Measurements from ENCODE around the gene PTPRF.

PTPRF gene

GRCh38 chr1:43617011-43617410 is 86.3 kb downstream of the PTPRF start:
- Histone ChIP-seq H3K27me3 (ENCODE audit: insufficient read depth, low read length) (no peaks in the 10 kb centered on the region), H3K79me1 (ENCODE audit: low read length) (no peaks in the 10 kb centered on the region), H3K14ac (ENCODE audit: low read length) (no peak overlapping the region), H4K12ac (ENCODE audit: low read depth, low read length) (no peak overlapping the region), H3K79me2 (ENCODE audit: control insufficient read depth, insufficient read depth, low read length, poor library complexity) (no peaks in the 10 kb centered on the region), H2BK120ac (ENCODE audit: insufficient read depth, low read length, poor library complexity) (no peak overlapping the region), H2BK12ac (ENCODE audit: low read length) (no peak overlapping the region), H4K91ac (ENCODE audit: low read depth, low read length) (no peak overlapping the region), H3K4ac (ENCODE audit: low read depth, low read length) (no peak overlapping the region), H3K18ac (ENCODE audit: low read length) (no peak overlapping the region), H3K4me1 (ENCODE audit: control insufficient read depth in 1 of 2, insufficient read depth in 2 of 2, low read length in 2 of 2) (no peaks in the 10 kb centered on the region), H3K36me3 (ENCODE audit: control insufficient read depth in 1 of 2, insufficient read depth in 2 of 2, low read length in 2 of 2) (peaks cover 90 to 91% of the 10 kb centered on the region in 2 experiments), H2AFZ (ENCODE audit: insufficient read depth, low read length, poor library complexity) (no peak overlapping the region), H3K9ac (ENCODE audit: low read length) (no peak overlapping the region), H2AK5ac (ENCODE audit: low read length) (no peak overlapping the region), H4K8ac (ENCODE audit: low read depth, low read length) (no peak overlapping the region), H2BK5ac (ENCODE audit: low read depth, low read length, poor library complexity) (no peak overlapping the region), H3K23ac (ENCODE audit: low read length) (no peak overlapping the region), H3K27ac (ENCODE audit: low read depth, low read length) (no peak overlapping the region), H3K9me3 (ENCODE audit: insufficient read depth, low read depth, low read length) (peaks cover 4% of the 10 kb centered on the region), H3K4me3 (ENCODE audit: low read depth, low read length) (no peak overlapping the region), H3K4me2 (ENCODE audit: low read length) (no peak overlapping the region)
- no CpG with 5 or more reads among the region's 5 CpGs for WGBS (ENCODE audit: extremely low coverage, insufficient coverage, insufficient read length)
- peak in 1 of 2 donors; percentile 14 for DNase-seq

DNA sequence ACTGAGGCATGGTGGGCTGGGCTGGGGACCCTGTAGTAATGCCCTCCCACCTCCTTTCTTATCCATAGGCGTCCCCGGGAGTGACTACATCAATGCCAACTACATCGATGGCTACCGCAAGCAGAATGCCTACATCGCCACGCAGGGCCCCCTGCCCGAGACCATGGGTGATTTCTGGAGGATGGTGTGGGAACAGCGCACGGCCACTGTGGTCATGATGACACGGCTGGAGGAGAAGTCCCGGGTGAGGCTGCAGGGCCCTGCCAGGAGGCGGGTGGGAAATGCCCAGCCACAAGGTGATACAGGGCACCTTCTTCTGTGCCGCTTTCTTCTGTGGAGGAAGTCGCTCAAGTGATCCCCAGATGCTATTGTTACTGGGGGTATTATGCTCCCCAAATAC is 87.0 kb downstream of the PTPRF start:
- H3K14ac ChIP-seq (ENCODE audit: low read length): no peak overlapping the region
- no peak overlapping the region for H4K8ac ChIP-seq (ENCODE audit: low read depth, low read length)
- no peak overlapping the region for H3K4me2 ChIP-seq (ENCODE audit: low read length)
- H3K4me3 ChIP-seq (ENCODE audit: low read depth, low read length): no peak overlapping the region
- H2AK5ac ChIP-seq (ENCODE audit: low read length): no peak overlapping the region
- no peak overlapping the region for H2BK12ac ChIP-seq (ENCODE audit: low read length)
- H3K27ac ChIP-seq (ENCODE audit: low read depth, low read length): no peak overlapping the region
- H3K27me3 ChIP-seq (ENCODE audit: insufficient read depth, low read length): no peaks in the 10 kb centered on the region
- no peak overlapping the region for H2BK120ac ChIP-seq (ENCODE audit: insufficient read depth, low read length, poor library complexity)
- no peak overlapping the region for H3K9ac ChIP-seq (ENCODE audit: low read length)
- H3K23ac ChIP-seq (ENCODE audit: low read length): no peak overlapping the region
- no peak overlapping the region for H2AFZ ChIP-seq (ENCODE audit: insufficient read depth, low read length, poor library complexity)
- H2BK5ac ChIP-seq (ENCODE audit: low read depth, low read length, poor library complexity): no peak overlapping the region
- no peaks in the 10 kb centered on the region for H3K79me1 ChIP-seq (ENCODE audit: low read length)
- no peak overlapping the region for H4K12ac ChIP-seq (ENCODE audit: low read depth, low read length)
- no peak overlapping the region for H3K18ac ChIP-seq (ENCODE audit: low read length)
- H4K91ac ChIP-seq (ENCODE audit: low read depth, low read length): no peak overlapping the region
- no CpG with 5 or more reads among the region's 14 CpGs for WGBS (ENCODE audit: extremely low coverage, insufficient coverage, insufficient read length)
- peaks cover 4% of the 10 kb centered on the region for H3K9me3 ChIP-seq (ENCODE audit: insufficient read depth, low read depth, low read length)
- H3K79me2 ChIP-seq (ENCODE audit: control insufficient read depth, insufficient read depth, low read length, poor library complexity): no peaks in the 10 kb centered on the region
- peaks cover 95% of the 10 kb centered on the region in 2 experiments for H3K36me3 ChIP-seq (ENCODE audit: control insufficient read depth in 1 of 2, insufficient read depth in 2 of 2, low read length in 2 of 2)
- no peak for DNase-seq
- no peak overlapping the region for H3K4ac ChIP-seq (ENCODE audit: low read depth, low read length)
- no peaks in the 10 kb centered on the region for H3K4me1 ChIP-seq (ENCODE audit: control insufficient read depth in 1 of 2, insufficient read depth in 2 of 2, low read length in 2 of 2)

GRCh38 chr1:43618521-43619313 is 88.0 kb downstream of the PTPRF start:
- H3K23ac ChIP-seq (ENCODE audit: low read length): no peak overlapping the region
- no peak overlapping the region for H4K12ac ChIP-seq (ENCODE audit: low read depth, low read length)
- no peak overlapping the region for H3K4ac ChIP-seq (ENCODE audit: low read depth, low read length)
- H2BK120ac ChIP-seq (ENCODE audit: insufficient read depth, low read length, poor library complexity): no peak overlapping the region
- H3K36me3 ChIP-seq (ENCODE audit: control insufficient read depth in 1 of 2, insufficient read depth in 2 of 2, low read length in 2 of 2): peaks cover 94 to 95% of the 10 kb centered on the region in 2 experiments
- H4K8ac ChIP-seq (ENCODE audit: low read depth, low read length): no peak overlapping the region
- H2AFZ ChIP-seq (ENCODE audit: insufficient read depth, low read length, poor library complexity): no peak overlapping the region
- peak in 1 of 2 donors; percentile 14 for DNase-seq
- WGBS (ENCODE audit: extremely low coverage, insufficient coverage, insufficient read length): no CpG with 5 or more reads among the region's 22 CpGs
- H3K79me2 ChIP-seq (ENCODE audit: control insufficient read depth, insufficient read depth, low read length, poor library complexity): no peaks in the 10 kb centered on the region
- H2AK5ac ChIP-seq (ENCODE audit: low read length): no peak overlapping the region
- H3K14ac ChIP-seq (ENCODE audit: low read length): no peak overlapping the region
- H3K79me1 ChIP-seq (ENCODE audit: low read length): no peaks in the 10 kb centered on the region
- no peaks in the 10 kb centered on the region for H3K4me1 ChIP-seq (ENCODE audit: control insufficient read depth in 1 of 2, insufficient read depth in 2 of 2, low read length in 2 of 2)
- no peak overlapping the region for H4K91ac ChIP-seq (ENCODE audit: low read depth, low read length)
- H3K18ac ChIP-seq (ENCODE audit: low read length): no peak overlapping the region
- H3K27me3 ChIP-seq (ENCODE audit: insufficient read depth, low read length): no peaks in the 10 kb centered on the region
- no peak overlapping the region for H3K4me3 ChIP-seq (ENCODE audit: low read depth, low read length)
- H2BK5ac ChIP-seq (ENCODE audit: low read depth, low read length, poor library complexity): no peak overlapping the region
- no peak overlapping the region for H3K9ac ChIP-seq (ENCODE audit: low read length)
- H2BK12ac ChIP-seq (ENCODE audit: low read length): no peak overlapping the region
- H3K9me3 ChIP-seq (ENCODE audit: insufficient read depth, low read depth, low read length): no peaks in the 10 kb centered on the region
- H3K27ac ChIP-seq (ENCODE audit: low read depth, low read length): no peak overlapping the region
- H3K4me2 ChIP-seq (ENCODE audit: low read length): no peak overlapping the region

DNA sequence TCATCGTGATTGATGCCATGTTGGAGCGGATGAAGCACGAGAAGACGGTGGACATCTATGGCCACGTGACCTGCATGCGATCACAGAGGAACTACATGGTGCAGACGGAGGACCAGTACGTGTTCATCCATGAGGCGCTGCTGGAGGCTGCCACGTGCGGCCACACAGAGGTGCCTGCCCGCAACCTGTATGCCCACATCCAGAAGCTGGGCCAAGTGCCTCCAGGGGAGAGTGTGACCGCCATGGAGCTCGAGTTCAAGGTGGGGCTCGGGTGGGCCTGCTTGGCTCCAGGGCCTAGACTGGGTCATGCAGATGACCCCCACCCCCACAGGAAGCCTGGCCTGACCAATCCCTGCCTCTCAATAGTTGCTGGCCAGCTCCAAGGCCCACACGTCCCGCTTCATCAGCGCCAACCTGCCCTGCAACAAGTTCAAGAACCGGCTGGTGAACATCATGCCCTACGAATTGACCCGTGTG is 88.7 kb downstream of the PTPRF start:
- DNase-seq: peak in 1 of 2 donors; percentile 37
- peaks cover 94 to 95% of the 10 kb centered on the region in 2 experiments for H3K36me3 ChIP-seq (ENCODE audit: control insufficient read depth in 1 of 2, insufficient read depth in 2 of 2, low read length in 2 of 2)
- no peak overlapping the region for H2BK12ac ChIP-seq (ENCODE audit: low read length)
- H3K18ac ChIP-seq (ENCODE audit: low read length): no peak overlapping the region
- H3K27ac ChIP-seq (ENCODE audit: low read depth, low read length): no peak overlapping the region
- H3K79me2 ChIP-seq (ENCODE audit: control insufficient read depth, insufficient read depth, low read length, poor library complexity): no peaks in the 10 kb centered on the region
- no CpG with 5 or more reads among the region's 21 CpGs for WGBS (ENCODE audit: extremely low coverage, insufficient coverage, insufficient read length)
- H2BK5ac ChIP-seq (ENCODE audit: low read depth, low read length, poor library complexity): no peak overlapping the region
- H3K4me1 ChIP-seq (ENCODE audit: control insufficient read depth in 1 of 2, insufficient read depth in 2 of 2, low read length in 2 of 2): no peaks in the 10 kb centered on the region
- no peak overlapping the region for H4K12ac ChIP-seq (ENCODE audit: low read depth, low read length)
- no peak overlapping the region for H2BK120ac ChIP-seq (ENCODE audit: insufficient read depth, low read length, poor library complexity)
- no peaks in the 10 kb centered on the region for H3K27me3 ChIP-seq (ENCODE audit: insufficient read depth, low read length)
- H4K8ac ChIP-seq (ENCODE audit: low read depth, low read length): no peak overlapping the region
- H4K91ac ChIP-seq (ENCODE audit: low read depth, low read length): no peak overlapping the region
- no peaks in the 10 kb centered on the region for H3K9me3 ChIP-seq (ENCODE audit: insufficient read depth, low read depth, low read length)
- no peak overlapping the region for H2AFZ ChIP-seq (ENCODE audit: insufficient read depth, low read length, poor library complexity)
- H3K9ac ChIP-seq (ENCODE audit: low read length): no peak overlapping the region
- no peak overlapping the region for H2AK5ac ChIP-seq (ENCODE audit: low read length)
- H3K79me1 ChIP-seq (ENCODE audit: low read length): no peaks in the 10 kb centered on the region
- H3K14ac ChIP-seq (ENCODE audit: low read length): no peak overlapping the region
- H3K4me2 ChIP-seq (ENCODE audit: low read length): no peak overlapping the region
- no peak overlapping the region for H3K4ac ChIP-seq (ENCODE audit: low read depth, low read length)
- no peak overlapping the region for H3K23ac ChIP-seq (ENCODE audit: low read length)
- no peak overlapping the region for H3K4me3 ChIP-seq (ENCODE audit: low read depth, low read length)

Data from trophoblast cell (in vitro differentiated cells and primary cell).